ENCODE data around the gene NFKB1. TPM values are rescaled to one million over a fixed set of nuclear protein-coding genes. Genes with fewer than 3 reads are reported as not detected.

Gene NFKB1
- total and polyA plus RNA-seq, 10 of the 15 experiments (the other 5 are each of a cell fraction or from before 2014, with no cell fraction given), result 8.7 to 110 (median 57.3) TPM

DNA sequence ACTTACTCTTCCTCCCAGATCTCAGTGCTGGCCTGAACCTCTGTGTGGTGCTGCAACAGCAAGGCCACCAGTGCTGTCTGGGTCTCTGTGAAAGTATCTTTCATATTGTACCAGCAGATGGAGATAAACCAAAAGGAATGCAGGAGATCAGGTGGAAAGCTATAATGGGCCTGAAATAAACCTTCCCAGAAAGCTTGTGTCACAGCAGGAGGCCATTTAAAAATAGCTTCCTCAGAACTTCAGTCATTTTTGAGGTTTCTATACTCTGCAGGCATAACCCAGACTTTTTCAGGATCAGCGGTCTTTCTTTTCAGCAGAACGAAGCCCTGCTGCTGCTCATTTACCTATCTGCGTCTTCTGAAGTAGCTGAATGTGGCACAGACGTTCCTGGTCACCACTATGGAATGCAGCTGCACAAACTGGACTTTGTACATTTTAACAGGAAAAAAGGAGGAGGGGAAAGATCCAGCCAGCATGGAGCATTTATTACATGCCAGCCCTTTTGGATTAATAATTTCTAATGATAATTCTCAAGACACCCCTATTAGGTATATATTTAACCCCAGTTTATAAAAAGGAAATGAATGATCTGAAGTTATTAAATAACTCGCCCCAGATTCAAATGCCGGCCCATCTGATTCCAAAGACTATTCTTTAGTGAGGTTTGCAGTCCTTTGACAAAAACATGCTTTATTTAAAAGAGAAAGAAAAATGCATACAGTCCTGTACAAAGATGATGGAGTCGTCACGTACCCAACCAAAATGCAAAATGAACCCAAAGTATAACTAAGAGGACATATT, 119.7 kb downstream of the NFKB1 start:
- intact Hi-C loops (cut with micrococcal nuclease; ENCODE audit: unreplicated experiment) (loop anchor here (1.0 to 10.0 kb wide), 4 partner anchors 174 to 470 kb away; partner anchors contain the start of gene SLC39A8), in situ Hi-C loops (cut with MboI) (loop anchor here (5.0 to 10.0 kb wide), 3 partner anchors 174 to 474 kb away; partner anchors contain the start of gene BDH2)
- H3K9me3 ChIP-seq (replicated peaks; ENCODE audit: control insufficient read depth, insufficient read depth, low read length), result peaks cover 3% of the 10 kb centered on the region; the same call in 1 of the 3 replicates
- H3K4me2 ChIP-seq (ENCODE audit: control insufficient read depth, insufficient read depth), result no peak overlapping the region
- H3K9ac ChIP-seq (ENCODE audit: control insufficient read depth, insufficient read depth, low read length), result no peak overlapping the region
- no TSS peak for BruUV-seq (replicated peaks)
- POLR2A ChIA-PET, result interaction anchor here (1.3 kb wide), 2 partner anchors 9 to 205 kb away, joined by 3 read pairs; no protein-coding TSS in a partner anchor
- H3K27me3 ChIP-seq (replicated peaks in 1 of 2; ENCODE audit: control insufficient read depth in 2 of 2, insufficient read depth in 2 of 2, low read length in 1 of 2), result no peaks in the 10 kb centered on the region
- 71% methylated on average over 8 of the region's 8 CpGs for WGBS (ENCODE audit: insufficient coverage, insufficient replicate concordance, low lambda C conversion rate, missing lambda C conversion rate)
- no peak overlapping the region for H3K4me3 ChIP-seq
- RAD21 ChIA-PET (ENCODE audit: unreplicated experiment), result interaction anchor here (0.6 to 3.6 kb wide), 17 partner anchors 44 to 479 kb away, joined by 3 to 23 read pairs (median 3); partner anchors contain the start of gene BDH2
- SMC1A ChIA-PET (ENCODE audit: uncharacterized antibody, unreplicated experiment), result interaction anchor here (0.6 to 3.4 kb wide), 30 partner anchors 8 to 491 kb away, joined by 3 to 35 read pairs (median 4); partner anchors contain the start of gene BDH2
- peaks cover 3% of the 10 kb centered on the region; the same call in 1 of the 2 replicates for H3K4me1 ChIP-seq (ENCODE audit: control insufficient read depth, insufficient read depth, low read length)
- CTCF ChIA-PET, result interaction anchor here (0.6 to 4.3 kb wide), 25 partner anchors 11 to 479 kb away, joined by 3 to 57 read pairs (median 5); partner anchors contain the start of genes BDH2 and UBE2D3
- H2AFZ ChIP-seq (ENCODE audit: control insufficient read depth, low read depth, low read length), result no peak overlapping the region
- TF ChIP-seq, protein P1, sequence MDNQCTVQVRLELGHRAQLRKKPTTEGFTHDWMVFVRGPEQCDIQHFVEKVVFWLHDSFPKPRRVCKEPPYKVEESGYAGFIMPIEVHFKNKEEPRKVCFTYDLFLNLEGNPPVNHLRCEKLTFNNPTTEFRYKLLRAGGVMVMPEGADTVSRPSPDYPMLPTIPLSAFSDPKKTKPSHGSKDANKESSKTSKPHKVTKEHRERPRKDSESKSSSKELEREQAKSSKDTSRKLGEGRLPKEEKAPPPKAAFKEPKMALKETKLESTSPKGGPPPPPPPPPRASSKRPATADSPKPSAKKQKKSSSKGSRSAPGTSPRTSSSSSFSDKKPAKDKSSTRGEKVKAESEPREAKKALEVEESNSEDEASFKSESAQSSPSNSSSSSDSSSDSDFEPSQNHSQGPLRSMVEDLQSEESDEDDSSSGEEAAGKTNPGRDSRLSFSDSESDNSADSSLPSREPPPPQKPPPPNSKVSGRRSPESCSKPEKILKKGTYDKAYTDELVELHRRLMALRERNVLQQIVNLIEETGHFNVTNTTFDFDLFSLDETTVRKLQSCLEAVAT (IDR thresholded peaks at IDR 0.05), result no peak
- TF ChIP-seq ZNF622 (IDR thresholded peaks at IDR 0.05) (no peak), IKZF1 (conservative IDR thresholded peaks at IDR 0.05) (no peak), CHD4 (IDR thresholded peaks at IDR 0.05) (no peak), SMC3 (IDR thresholded peaks at IDR 0.05; ENCODE audit: borderline replicate concordance, low read length) (peak; percentile 66), RAD21 (IDR thresholded peaks at IDR 0.05; ENCODE audit: insufficient read depth, low read depth, low read length) (peak; percentile 78), TBL1XR1 (IDR thresholded peaks at IDR 0.05; ENCODE audit: low read depth, low read length) (no peak), FOXK2 (IDR thresholded peaks at IDR 0.05) (no peak), ATF7 (IDR thresholded peaks at IDR 0.05; ENCODE audit: low read depth) (no peak), GABPA (IDR thresholded peaks at IDR 0.05; ENCODE audit: low read depth) (no peak), NFYB (IDR thresholded peaks at IDR 0.05; ENCODE audit: insufficient read depth, low read depth, low read length) (no peak)
- TF ChIP-seq, protein P2, sequence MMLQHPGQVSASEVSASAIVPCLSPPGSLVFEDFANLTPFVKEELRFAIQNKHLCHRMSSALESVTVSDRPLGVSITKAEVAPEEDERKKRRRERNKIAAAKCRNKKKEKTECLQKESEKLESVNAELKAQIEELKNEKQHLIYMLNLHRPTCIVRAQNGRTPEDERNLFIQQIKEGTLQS (IDR thresholded peaks at IDR 0.05; ENCODE audit: borderline replicate concordance, extremely low read depth, low read depth, low read length), result no peak
- TF ChIP-seq, protein P3, sequence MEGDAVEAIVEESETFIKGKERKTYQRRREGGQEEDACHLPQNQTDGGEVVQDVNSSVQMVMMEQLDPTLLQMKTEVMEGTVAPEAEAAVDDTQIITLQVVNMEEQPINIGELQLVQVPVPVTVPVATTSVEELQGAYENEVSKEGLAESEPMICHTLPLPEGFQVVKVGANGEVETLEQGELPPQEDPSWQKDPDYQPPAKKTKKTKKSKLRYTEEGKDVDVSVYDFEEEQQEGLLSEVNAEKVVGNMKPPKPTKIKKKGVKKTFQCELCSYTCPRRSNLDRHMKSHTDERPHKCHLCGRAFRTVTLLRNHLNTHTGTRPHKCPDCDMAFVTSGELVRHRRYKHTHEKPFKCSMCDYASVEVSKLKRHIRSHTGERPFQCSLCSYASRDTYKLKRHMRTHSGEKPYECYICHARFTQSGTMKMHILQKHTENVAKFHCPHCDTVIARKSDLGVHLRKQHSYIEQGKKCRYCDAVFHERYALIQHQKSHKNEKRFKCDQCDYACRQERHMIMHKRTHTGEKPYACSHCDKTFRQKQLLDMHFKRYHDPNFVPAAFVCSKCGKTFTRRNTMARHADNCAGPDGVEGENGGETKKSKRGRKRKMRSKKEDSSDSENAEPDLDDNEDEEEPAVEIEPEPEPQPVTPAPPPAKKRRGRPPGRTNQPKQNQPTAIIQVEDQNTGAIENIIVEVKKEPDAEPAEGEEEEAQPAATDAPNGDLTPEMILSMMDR (IDR thresholded peaks at IDR 0.05 in 2 of 3, conservative IDR thresholded peaks at IDR 0.05 in 1 of 3; ENCODE audit: control insufficient read depth in 2 of 3, extremely low read depth in 1 of 3, insufficient read depth in 1 of 3, low read depth in 3 of 3, low read length in 3 of 3), result peak; percentile 30 to 51 (median 45); a peak in 5 of 6 replicates
- ATAC-seq (peak; percentile 70), FAIRE-seq (no peak), DNase-seq (ENCODE audit: low read depth, low spot score) (no peak)
- H3K36me3 ChIP-seq (ENCODE audit: control insufficient read depth in 2 of 2, insufficient read depth in 2 of 2, low read length in 1 of 2), result peaks cover 4 to 8% of the 10 kb centered on the region in 2 experiments
- no peaks in the 10 kb centered on the region for H4K20me1 ChIP-seq (ENCODE audit: control insufficient read depth, insufficient read depth)
- no peak overlapping the region for H3K27ac ChIP-seq (ENCODE audit: control insufficient read depth, insufficient read depth)
- H3K79me2 ChIP-seq (ENCODE audit: control insufficient read depth, insufficient read depth, low read length), result no peaks in the 10 kb centered on the region
